HCT116 (cell line): ENCODE results near the gene IL3RA. TPM values are rescaled to one million over a fixed set of nuclear protein-coding genes. Genes with fewer than 3 reads are reported as not detected.
"Not testable (repeated sequence)": the region's sequence is repeated elsewhere in the genome, so short reads cannot be mapped to it uniquely, and the experiment has no call there.

Source experiments
- ATAC-seq: fragments of 200-7000 bp; cut with Tn5 transposase; 2 replicates; pipeline ENCODE4 v1.9.1; 2020; ENCODE audit warnings: mild to moderate bottlenecking, moderate library complexity
- BruUV-seq: library from RNA; stranded (reverse); fragments of 400-500 nt; replicated peaks from 2 replicates; lab custom pipeline; 2021; lab: Mats Ljungman, UMichigan
- CTCF ChIA-PET: fragments of 300-600 bp; sonication (Branson Sonifier 250); formaldehyde crosslinking; loops from one replicate; lab custom pipeline; 2021; ENCODE audit warnings: antibody characterized with exemption; lab: Charles Lee
- POLR2A ChIA-PET: fragments of 300-600, 350-600 bp; sonication (Branson Sonifier 250); formaldehyde crosslinking; loops from one replicate; lab custom pipeline; 2021; ENCODE audit warnings: antibody characterized with exemption; lab: Charles Lee
- RAD21 ChIA-PET, 2 experiments: fragments of 300-600 bp; sonication (Branson Sonifier 250); formaldehyde crosslinking; loops; one replicate each; lab custom pipeline; 2023; ENCODE audit warnings: low total read pairs in 2 of 2; ENCODE audit not compliant: uncharacterized antibody in 2 of 2, unreplicated experiment in 2 of 2, low non-redundant PET in 1 of 2; lab: Charles Lee
- DNase-seq: peaks from one replicate; pipeline ENCODE4 v3.0.0-alpha.2; 2010; ENCODE audit warnings: low read depth, low spot score
- H2AFZ ChIP-seq: fragments of 200-600 bp; shearing (Covaris generic), sonication (generic); 2 replicates; pipeline ENCODE4 v1.6.1; 2017; ENCODE audit warnings: low read depth, mixed run types, mixed read lengths, antibody characterized with exemption, low read length; ENCODE audit not compliant: poor library complexity, severe bottlenecking
- H3K27ac ChIP-seq: 2 replicates; pipeline ENCODE4 v1.5.1; 2012; ENCODE audit warnings: low read depth, low read length
- H3K27me3 ChIP-seq: fragments of 200-600 bp; sonication (generic); 2 replicates; pipeline ENCODE4 v1.6.1; 2016; ENCODE audit warnings: mixed run types, low read length, mixed read lengths; ENCODE audit not compliant: insufficient read depth
- H3K36me3 ChIP-seq, 2 experiments: fragments of 200-500 bp in 1 of 2; fragments of 200-600 bp in 1 of 2; sonication (Bioruptor generic) in 1 of 2; sonication (generic) in 1 of 2; 2 replicates each; pipeline versions ENCODE4 v1.5.1 to v1.6.1; 2014 to 2016; ENCODE audit warnings: low read length in 2 of 2, inconsistent platforms in 1 of 2, mixed read lengths in 1 of 2, mixed run types in 1 of 2; ENCODE audit not compliant: insufficient read depth in 2 of 2, control insufficient read depth in 1 of 2
- H3K4me1 ChIP-seq, 2 experiments: fragments of 200-600 bp in 1 of 2; sonication (generic) in 1 of 2; 2 replicates each; pipeline versions ENCODE4 v1.5.1 to v1.6.1; 2012 to 2017; ENCODE audit warnings: low read length in 2 of 2, inconsistent platforms in 1 of 2, mild to moderate bottlenecking in 1 of 2, mixed read lengths in 1 of 2, mixed run types in 1 of 2, moderate library complexity in 1 of 2; ENCODE audit not compliant: insufficient read depth in 2 of 2, control insufficient read depth in 1 of 2
- H3K4me2 ChIP-seq: fragments of 200-600 bp; sonication (generic); 2 replicates; pipeline ENCODE4 v1.6.1; 2017; ENCODE audit warnings: mixed run types, low read length, mixed read lengths
- H3K4me3 ChIP-seq, 2 experiments: fragments of 200-600 bp in 1 of 2; sonication (generic) in 1 of 2; replicated peaks in 1 of 2; 2 replicates each; pipeline ENCODE4 v1.5.1; 2011 to 2016; ENCODE audit warnings: low read length in 2 of 2, control low read depth in 1 of 2, low read depth in 1 of 2, mild to moderate bottlenecking in 1 of 2, mixed read lengths in 1 of 2, mixed run types in 1 of 2
- H3K79me2 ChIP-seq: fragments of 200-600 bp; sonication (generic); 2 replicates; pipeline ENCODE4 v1.6.1; 2017; ENCODE audit warnings: mild to moderate bottlenecking, mixed run types, low read length, moderate library complexity, mixed read lengths; ENCODE audit not compliant: insufficient read depth
- H3K9ac ChIP-seq: fragments of 200-600 bp; sonication (generic); 2 replicates; pipeline ENCODE4 v1.6.1; 2016; ENCODE audit warnings: low read length, mixed read lengths
- H3K9me2 ChIP-seq: fragments of 200-600 bp; sonication (generic), shearing (Covaris generic); 2 replicates; pipeline ENCODE4 v1.6.1; 2017; ENCODE audit warnings: mixed run types, mild to moderate bottlenecking, moderate library complexity; ENCODE audit not compliant: insufficient read depth
- H3K9me3 ChIP-seq, 2 experiments: fragments of 200-500 bp in 1 of 2; fragments of 200-600 bp in 1 of 2; sonication (Bioruptor generic) in 1 of 2; sonication (generic) in 1 of 2; 2 replicates each; pipeline ENCODE4 v1.6.1; 2014 to 2017; ENCODE audit warnings: low read length in 2 of 2, mixed read lengths in 2 of 2, inconsistent platforms in 1 of 2, low read depth in 1 of 2, mild to moderate bottlenecking in 1 of 2, mixed run types in 1 of 2, moderate library complexity in 1 of 2; ENCODE audit not compliant: control insufficient read depth in 1 of 2, insufficient read depth in 1 of 2
- H4K20me1 ChIP-seq: fragments of 200-600 bp; sonication (generic), shearing (Covaris generic); 2 replicates; pipeline ENCODE4 v1.6.1; 2017; ENCODE audit warnings: mixed run types, mild to moderate bottlenecking, moderate library complexity; ENCODE audit not compliant: insufficient read depth
- CEBPB ChIP-seq: IDR thresholded peaks from 2 replicates; pipeline ENCODE4 v1.6.1; 2012; ENCODE audit warnings: low read depth
- FOSL1 ChIP-seq: IDR thresholded peaks from 2 replicates; pipeline ENCODE4 v1.6.1; 2012; ENCODE audit warnings: low read depth
- POLR2A ChIP-seq: IDR thresholded peaks from 2 replicates; pipeline ENCODE4 v1.7.0; 2011; ENCODE audit warnings: borderline replicate concordance; ENCODE audit not compliant: insufficient read depth, insufficient read length; ENCODE audit errors: extremely low read depth
- YY1 ChIP-seq: IDR thresholded peaks from 2 replicates; pipeline ENCODE4 v1.6.1; 2011; ENCODE audit warnings: low read length, low read depth, moderate library complexity, mild to moderate bottlenecking; ENCODE audit not compliant: insufficient replicate concordance; ENCODE audit errors: extremely low read depth
- ZFX ChIP-seq: fragments of 450-650 bp; IDR thresholded peaks from 2 replicates; pipeline ENCODE4 v1.6.1; 2017
- ZNF274 ChIP-seq: fragments of 200-500 bp; sonication (Bioruptor generic); IDR thresholded peaks from 2 replicates; pipeline ENCODE4 v1.6.1; 2014; ENCODE audit warnings: mild to moderate bottlenecking, low read depth, low read length, inconsistent platforms
- intact Hi-C: fragments of 100-400 bp; cut with micrococcal nuclease; formaldehyde crosslinking; loops from 2 replicates; pipeline ENCODE4 v1.10.0; 2022
- total RNA-seq: library from RNA; stranded (reverse); gene quantifications from one replicate; pipeline ENCODE4 v1.2.1, GENCODE V29; 2021; ENCODE audit not compliant: unreplicated experiment
- TF ChIP-seq, protein P1 (sequence below): IDR thresholded peaks from 2 replicates; pipeline ENCODE4 v1.6.1; 2012

IL3RA gene
- total RNA-seq, 1 experiment from 2014 or later = not detected

GRCh38 chrX:1295550-1295949 is 41.0 kb upstream of the IL3RA start:
- no peaks in the 10 kb centered on the region for H3K4me1 ChIP-seq
- no peaks in the 10 kb centered on the region for H3K79me2 ChIP-seq
- H3K4me3 ChIP-seq = no peak overlapping the region
- no peaks in the 10 kb centered on the region for H4K20me1 ChIP-seq
- no peak for DNase-seq
- no TSS peak for BruUV-seq
- no peak overlapping the region for H3K9ac ChIP-seq
- no peaks in the 10 kb centered on the region for H3K36me3 ChIP-seq
- H3K27ac ChIP-seq = no peak overlapping the region
- H3K9me2 ChIP-seq = no peaks in the 10 kb centered on the region
- H2AFZ ChIP-seq = no peak overlapping the region
- H3K9me3 ChIP-seq = peaks cover 0 to 2% of the 10 kb centered on the region in 2 experiments; a peak in 1 of 4 replicates
- intact Hi-C loops = no loop called here
- TF ChIP-seq ZNF274 = no peak
- no peak for TF ChIP-seq CEBPB
- no peak for TF ChIP-seq ZFX
- no peak for TF ChIP-seq FOSL1
- TF ChIP-seq POLR2A = no peak
- TF ChIP-seq, protein P1, sequence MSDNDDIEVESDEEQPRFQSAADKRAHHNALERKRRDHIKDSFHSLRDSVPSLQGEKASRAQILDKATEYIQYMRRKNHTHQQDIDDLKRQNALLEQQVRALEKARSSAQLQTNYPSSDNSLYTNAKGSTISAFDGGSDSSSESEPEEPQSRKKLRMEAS = no peak
- TF ChIP-seq YY1 = no peak
- ChIA-PET CTCF (no interaction called here), POLR2A (no interaction called here), RAD21 (no interaction called here)
- no peak for ATAC-seq
- no peaks in the 10 kb centered on the region for H3K27me3 ChIP-seq
- no peak overlapping the region for H3K4me2 ChIP-seq

DNA sequence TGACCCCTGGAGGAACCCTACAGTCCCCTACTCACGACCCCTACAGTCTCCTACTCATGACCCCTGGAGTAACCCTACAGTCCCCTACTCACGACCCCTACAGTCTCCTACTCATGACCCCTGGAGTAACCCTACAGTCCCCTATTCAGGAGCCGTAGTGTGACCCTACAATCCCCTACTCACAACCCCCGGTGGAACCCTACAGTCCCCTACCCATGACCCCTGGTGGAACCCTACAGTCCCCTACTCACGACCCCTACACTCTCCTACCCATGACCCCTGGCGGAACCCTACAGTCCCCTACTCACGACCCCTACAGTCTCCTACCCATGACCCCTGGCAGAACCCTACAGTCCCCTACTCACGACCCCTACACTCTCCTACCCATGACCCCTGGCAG is 39.0 kb upstream of the IL3RA start:
- H3K4me3 ChIP-seq, H3K4me2 ChIP-seq, POLR2A ChIA-PET, DNase-seq, BruUV-seq, CTCF ChIA-PET, intact Hi-C loops, H4K20me1 ChIP-seq, H3K36me3 ChIP-seq, H3K4me1 ChIP-seq, ATAC-seq, H3K9ac ChIP-seq, H3K9me3 ChIP-seq, H3K27me3 ChIP-seq, H3K27ac ChIP-seq, H3K9me2 ChIP-seq, H3K79me2 ChIP-seq, H2AFZ ChIP-seq, RAD21 ChIA-PET: not testable (repeated sequence)
